Neural crest cell (in vitro differentiated cells): Measurements from ENCODE around the gene MAST2. TPM values are rescaled to one million over a fixed set of nuclear protein-coding genes. Genes with fewer than 3 reads are reported as not detected.

Experiments
- DNase-seq: peaks from one replicate; pipeline ENCODE4 v3.0.0; 2021; ENCODE audit warnings: low read depth, mixed read lengths, low spot score
- H3K27ac Mint-ChIP-seq: one replicate; pipeline ENCODE4 v1.8.0; 2021; ENCODE audit warnings: mild to moderate bottlenecking, mixed read lengths; ENCODE audit not compliant: unreplicated experiment
- H3K27me3 Mint-ChIP-seq: 2 replicates; pipeline ENCODE4 v1.8.0; 2021; ENCODE audit warnings: low read depth, mild to moderate bottlenecking, mixed read lengths
- H3K36me3 Mint-ChIP-seq: 2 replicates; pipeline ENCODE4 v1.8.0; 2021; ENCODE audit warnings: low read depth, mild to moderate bottlenecking, mixed read lengths
- H3K4me1 Mint-ChIP-seq: 2 replicates; pipeline ENCODE4 v1.8.0; 2021; ENCODE audit warnings: mixed read lengths
- H3K4me3 Mint-ChIP-seq: one replicate; pipeline ENCODE4 v1.8.0; 2021; ENCODE audit warnings: mild to moderate bottlenecking, mixed read lengths
- H3K9me3 Mint-ChIP-seq: 2 replicates; pipeline ENCODE4 v1.8.0; 2021; ENCODE audit warnings: mixed read lengths
- CTCF ChIP-seq: fragments of 200-600 bp; sonication (generic); conservative IDR thresholded peaks from 2 replicates; pipeline ENCODE4 v1.5.0; 2021; ENCODE audit warnings: antibody characterized with exemption, mild to moderate bottlenecking
- total RNA-seq: library from RNA; stranded (reverse); gene quantifications from 2 replicates; pipeline ENCODE4 v1.2.1, GENCODE V29; 2021

MAST2 gene
- total RNA-seq, 1 donor from 2014 or later: 47.6 TPM

- no peak for TF ChIP-seq CTCF
- Mint-ChIP-seq H3K36me3 (peaks cover 10% of the 10 kb centered on the region), H3K27ac (no peak overlapping the region)
Measured at GRCh38 chr1:46021046-46021996, 217.9 kb downstream of the MAST2 start.

GRCh38 chr1:46026531-46026930 lies 223.1 kb downstream of the MAST2 start:
- TF ChIP-seq CTCF: no peak
- Mint-ChIP-seq H3K4me1 (peaks cover 4% of the 10 kb centered on the region), H3K36me3 (peaks cover 20% of the 10 kb centered on the region), H3K27ac (peak overlapping the region; percentile 5), H3K9me3 (no peaks in the 10 kb centered on the region), H3K27me3 (peaks cover 1% of the 10 kb centered on the region), H3K4me3 (peak overlapping the region; percentile 20)
- DNase-seq: no peak

More at GRCh38 chr1:46021046-46021996, 217.9 kb downstream of the MAST2 start:
- no peaks in the 10 kb centered on the region for H3K27me3 Mint-ChIP-seq
- DNase-seq: no peak
- no peak overlapping the region for H3K4me3 Mint-ChIP-seq
- no peaks in the 10 kb centered on the region for H3K9me3 Mint-ChIP-seq
- H3K4me1 Mint-ChIP-seq: peaks cover 2% of the 10 kb centered on the region

GRCh38 chr1:46027788-46028573 lies 224.6 kb downstream of the MAST2 start:
- Mint-ChIP-seq H3K9me3 (no peaks in the 10 kb centered on the region), H3K4me1 (peaks cover 4% of the 10 kb centered on the region), H3K36me3 (peaks cover 20% of the 10 kb centered on the region), H3K4me3 (peak overlapping the region; percentile 23), H3K27me3 (peaks cover 3% of the 10 kb centered on the region), H3K27ac (no peak overlapping the region)
- no peak for TF ChIP-seq CTCF
- DNase-seq: no peak

- Mint-ChIP-seq H3K27me3 (peaks cover 10% of the 10 kb centered on the region), H3K4me3 (peak overlapping the region; percentile 61), H3K27ac (peak overlapping the region; percentile 50), H3K36me3 (peaks cover 13% of the 10 kb centered on the region), H3K4me1 (peaks cover 10% of the 10 kb centered on the region), H3K9me3 (no peaks in the 10 kb centered on the region)
- no peak for TF ChIP-seq CTCF
- DNase-seq: no peak
Measured at GRCh38 chr1:46030074-46030870, 226.9 kb downstream of the MAST2 start.
